ENCODE measurements around the gene ATG14.

The ATG14 gene

GRCh38 chr14:55446127-55446736 is 34.6 kb upstream of the ATG14 start:
- Histone ChIP-seq H3K4me3 (ENCODE audit: insufficient read length, low read depth) (no peak overlapping the region), H3K27me3 (ENCODE audit: insufficient read depth, insufficient read length) (no peaks in the 10 kb centered on the region), H3K36me3 (ENCODE audit: insufficient read depth, insufficient read length, low read length) (no peaks in the 10 kb centered on the region), H3K4me1 (ENCODE audit: insufficient read depth, insufficient read length) (no peaks in the 10 kb centered on the region), H3K9ac (ENCODE audit: insufficient read length, low read depth) (no peak overlapping the region), H3K9me3 (ENCODE audit: insufficient read depth, low read length) (no peaks in the 10 kb centered on the region)
- DNase-seq (ENCODE audit: low read depth, low spot score): peak; percentile 70
- no peak for TF ChIP-seq ZNF274 (IDR thresholded peaks at IDR 0.05; ENCODE audit: low read depth, low read length)
- TF ChIP-seq YY1 (IDR thresholded peaks at IDR 0.05; ENCODE audit: insufficient read depth, insufficient read length): no peak
- TF ChIP-seq SUZ12 (IDR thresholded peaks at IDR 0.05; ENCODE audit: extremely low read depth, insufficient read depth, insufficient read length): no peak

- DNase-seq (ENCODE audit: low read depth, low spot score): no peak
- TF ChIP-seq ZNF274 (IDR thresholded peaks at IDR 0.05; ENCODE audit: low read depth, low read length): no peak
- TF ChIP-seq SUZ12 (IDR thresholded peaks at IDR 0.05; ENCODE audit: extremely low read depth, insufficient read depth, insufficient read length): no peak
- TF ChIP-seq YY1 (IDR thresholded peaks at IDR 0.05; ENCODE audit: insufficient read depth, insufficient read length): no peak
- H3K9ac ChIP-seq (ENCODE audit: insufficient read length, low read depth): no peak overlapping the region
- H3K4me1 ChIP-seq (ENCODE audit: insufficient read depth, insufficient read length): no peaks in the 10 kb centered on the region
- no peaks in the 10 kb centered on the region for H3K36me3 ChIP-seq (ENCODE audit: insufficient read depth, insufficient read length, low read length)
- H3K9me3 ChIP-seq (ENCODE audit: insufficient read depth, low read length): no peaks in the 10 kb centered on the region
- H3K27me3 ChIP-seq (ENCODE audit: insufficient read depth, insufficient read length): no peaks in the 10 kb centered on the region
- H3K4me3 ChIP-seq (ENCODE audit: insufficient read length, low read depth): no peak overlapping the region
These were observed 29.7 kb upstream of the ATG14 start for GRCh38 chr14:55441286-55441685.

GRCh38 chr14:55440385-55440784 is 28.8 kb upstream of the ATG14 start, which contains the start of gene TBPL2:
TBPL2 (minus strand) TSS chr14:55440616; CDS start chr14:55440449, 167 bp downstream.
- H3K4me3 ChIP-seq (ENCODE audit: insufficient read length, low read depth): no peak within 1 kb of the TSS

GRCh38 chr14:55438066-55438683 is 26.5 kb upstream of the ATG14 start:
- peak; percentile 8 for DNase-seq (ENCODE audit: low read depth, low spot score)
- Histone ChIP-seq H3K4me1 (ENCODE audit: insufficient read depth, insufficient read length) (no peaks in the 10 kb centered on the region), H3K36me3 (ENCODE audit: insufficient read depth, insufficient read length, low read length) (no peaks in the 10 kb centered on the region), H3K4me3 (ENCODE audit: insufficient read length, low read depth) (no peak overlapping the region), H3K27me3 (ENCODE audit: insufficient read depth, insufficient read length) (no peaks in the 10 kb centered on the region), H3K9me3 (ENCODE audit: insufficient read depth, low read length) (no peaks in the 10 kb centered on the region), H3K9ac (ENCODE audit: insufficient read length, low read depth) (no peak overlapping the region)
- no peak for TF ChIP-seq YY1 (IDR thresholded peaks at IDR 0.05; ENCODE audit: insufficient read depth, insufficient read length)

More at GRCh38 chr14:55440385-55440784, 28.8 kb upstream of the ATG14 start, which contains the start of gene TBPL2:
- no peaks in the 10 kb centered on the region for H3K9me3 ChIP-seq (ENCODE audit: insufficient read depth, low read length)
- H3K4me1 ChIP-seq (ENCODE audit: insufficient read depth, insufficient read length): no peaks in the 10 kb centered on the region
- no peaks in the 10 kb centered on the region for H3K36me3 ChIP-seq (ENCODE audit: insufficient read depth, insufficient read length, low read length)
- no peak within 1 kb of the TSS for H3K9ac ChIP-seq (ENCODE audit: insufficient read length, low read depth)
- H3K27me3 ChIP-seq (ENCODE audit: insufficient read depth, insufficient read length): no peaks in the 10 kb centered on the region
- DNase-seq (ENCODE audit: low read depth, low spot score): no peak
- TF ChIP-seq YY1 (IDR thresholded peaks at IDR 0.05; ENCODE audit: insufficient read depth, insufficient read length) (no peak), SUZ12 (IDR thresholded peaks at IDR 0.05; ENCODE audit: extremely low read depth, insufficient read depth, insufficient read length) (no peak), ZNF274 (IDR thresholded peaks at IDR 0.05; ENCODE audit: low read depth, low read length) (no peak)

GRCh38 chr14:55436931-55437330 is 25.3 kb upstream of the ATG14 start:
- no peak overlapping the region for H3K4me3 ChIP-seq (ENCODE audit: insufficient read length, low read depth)
- no peak for TF ChIP-seq ZNF274 (IDR thresholded peaks at IDR 0.05; ENCODE audit: low read depth, low read length)
- no peak for TF ChIP-seq SUZ12 (IDR thresholded peaks at IDR 0.05; ENCODE audit: extremely low read depth, insufficient read depth, insufficient read length)
- no peak for TF ChIP-seq YY1 (IDR thresholded peaks at IDR 0.05; ENCODE audit: insufficient read depth, insufficient read length)
- H3K9ac ChIP-seq (ENCODE audit: insufficient read length, low read depth): no peak overlapping the region
- no peaks in the 10 kb centered on the region for H3K9me3 ChIP-seq (ENCODE audit: insufficient read depth, low read length)
- H3K4me1 ChIP-seq (ENCODE audit: insufficient read depth, insufficient read length): no peaks in the 10 kb centered on the region
- no peaks in the 10 kb centered on the region for H3K36me3 ChIP-seq (ENCODE audit: insufficient read depth, insufficient read length, low read length)
- no peaks in the 10 kb centered on the region for H3K27me3 ChIP-seq (ENCODE audit: insufficient read depth, insufficient read length)
- no peak for DNase-seq (ENCODE audit: low read depth, low spot score)

GRCh38 chr14:55436519-55436918 is 24.9 kb upstream of the ATG14 start:
- no peaks in the 10 kb centered on the region for H3K9me3 ChIP-seq (ENCODE audit: insufficient read depth, low read length)
- H3K27me3 ChIP-seq (ENCODE audit: insufficient read depth, insufficient read length): no peaks in the 10 kb centered on the region
- no peak for DNase-seq (ENCODE audit: low read depth, low spot score)
- H3K9ac ChIP-seq (ENCODE audit: insufficient read length, low read depth): no peak overlapping the region
- no peaks in the 10 kb centered on the region for H3K4me1 ChIP-seq (ENCODE audit: insufficient read depth, insufficient read length)
- no peaks in the 10 kb centered on the region for H3K36me3 ChIP-seq (ENCODE audit: insufficient read depth, insufficient read length, low read length)
- no peak overlapping the region for H3K4me3 ChIP-seq (ENCODE audit: insufficient read length, low read depth)
- TF ChIP-seq ZNF274 (IDR thresholded peaks at IDR 0.05; ENCODE audit: low read depth, low read length) (no peak), SUZ12 (IDR thresholded peaks at IDR 0.05; ENCODE audit: extremely low read depth, insufficient read depth, insufficient read length) (no peak), YY1 (IDR thresholded peaks at IDR 0.05; ENCODE audit: insufficient read depth, insufficient read length) (no peak)

- Histone ChIP-seq H3K4me3 (ENCODE audit: insufficient read length, low read depth) (no peak overlapping the region), H3K9ac (ENCODE audit: insufficient read length, low read depth) (no peak overlapping the region), H3K27me3 (ENCODE audit: insufficient read depth, insufficient read length) (no peaks in the 10 kb centered on the region), H3K4me1 (ENCODE audit: insufficient read depth, insufficient read length) (no peaks in the 10 kb centered on the region), H3K9me3 (ENCODE audit: insufficient read depth, low read length) (no peaks in the 10 kb centered on the region), H3K36me3 (ENCODE audit: insufficient read depth, insufficient read length, low read length) (no peaks in the 10 kb centered on the region)
- no peak for TF ChIP-seq SUZ12 (IDR thresholded peaks at IDR 0.05; ENCODE audit: extremely low read depth, insufficient read depth, insufficient read length)
- no peak for TF ChIP-seq ZNF274 (IDR thresholded peaks at IDR 0.05; ENCODE audit: low read depth, low read length)
- TF ChIP-seq YY1 (IDR thresholded peaks at IDR 0.05; ENCODE audit: insufficient read depth, insufficient read length): no peak
- DNase-seq (ENCODE audit: low read depth, low spot score): no peak
These were observed 23.2 kb upstream of the ATG14 start for GRCh38 chr14:55434805-55435174.

Measured in NT2/D1 (cell line).